ENCODE results near the gene DUSP1. TPM values are rescaled to one million over a fixed set of nuclear protein-coding genes. Genes with fewer than 3 reads are reported as not detected.
A peak's percentile ranks its signal among the peaks of the same experiment; 100 is the strongest.

DUSP1 gene
- total RNA-seq, 2 donors from 2014 or later = 248 to 808 TPM

DNA sequence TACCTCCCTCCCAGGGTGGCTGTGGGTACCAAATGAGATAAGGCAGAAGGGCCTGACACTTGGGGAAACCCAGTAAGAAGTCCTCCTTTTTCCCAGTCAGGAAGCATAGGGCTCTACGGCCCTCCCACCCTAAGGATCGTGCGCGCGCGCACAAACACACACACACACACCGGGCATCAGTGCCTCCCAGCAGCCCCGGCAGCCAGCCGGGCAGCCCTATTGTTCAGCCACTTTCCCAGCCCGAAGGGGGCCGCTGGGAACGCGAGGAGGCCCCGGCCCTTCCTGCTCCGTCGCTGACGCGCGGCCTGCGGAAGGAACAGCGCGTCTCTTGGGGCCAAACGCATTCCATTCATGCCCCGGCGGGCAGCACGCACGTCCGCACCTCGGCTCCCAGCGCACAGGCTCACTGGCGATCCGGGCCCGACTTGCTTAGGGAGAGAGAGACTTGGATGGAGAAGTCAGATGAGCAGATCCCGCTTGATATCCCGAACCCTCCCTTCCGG, 22.6 kb downstream of the DUSP1 start:
- peak in 1 of 4 donors; percentile 48 for DNase-seq
- WGBS, 2 donors = 43 to 60% methylated on average over 29 to 33 of the region's 36 CpGs
- intact Hi-C loops (cut with DNase I) = no loop called here

DNA sequence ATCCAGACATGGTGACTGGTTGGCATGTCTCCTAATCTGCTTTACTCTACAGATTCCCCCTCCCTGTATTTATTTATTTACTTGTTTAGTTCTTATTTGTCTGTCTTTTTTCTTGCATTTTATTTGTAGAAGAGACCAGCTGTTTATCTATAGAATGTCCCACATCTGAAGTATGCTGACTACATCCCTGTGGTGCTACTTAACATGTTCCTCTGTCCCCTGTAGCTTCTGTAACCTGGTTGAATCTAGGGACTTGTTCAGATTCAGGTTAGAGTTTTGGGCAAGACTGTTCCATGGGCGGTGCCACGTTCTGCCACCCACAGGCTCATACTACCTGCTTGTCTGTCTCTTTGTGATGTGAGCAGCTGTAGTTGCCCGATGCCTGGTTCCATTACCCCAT, 23.5 kb downstream of the DUSP1 start:
- H3K27ac ChIP-seq = no peak overlapping the region

More for the DNA sequence above, 22.6 kb downstream of the DUSP1 start:
- H3K27me3 ChIP-seq = no peaks in the 10 kb centered on the region
- H3K4me1 ChIP-seq = peaks cover 12% of the 10 kb centered on the region
- H3K27ac ChIP-seq = peak overlapping the region in 1 of 4 donors; percentile 32
- H3K4me3 ChIP-seq = no peak overlapping the region
- TF ChIP-seq, protein P1, sequence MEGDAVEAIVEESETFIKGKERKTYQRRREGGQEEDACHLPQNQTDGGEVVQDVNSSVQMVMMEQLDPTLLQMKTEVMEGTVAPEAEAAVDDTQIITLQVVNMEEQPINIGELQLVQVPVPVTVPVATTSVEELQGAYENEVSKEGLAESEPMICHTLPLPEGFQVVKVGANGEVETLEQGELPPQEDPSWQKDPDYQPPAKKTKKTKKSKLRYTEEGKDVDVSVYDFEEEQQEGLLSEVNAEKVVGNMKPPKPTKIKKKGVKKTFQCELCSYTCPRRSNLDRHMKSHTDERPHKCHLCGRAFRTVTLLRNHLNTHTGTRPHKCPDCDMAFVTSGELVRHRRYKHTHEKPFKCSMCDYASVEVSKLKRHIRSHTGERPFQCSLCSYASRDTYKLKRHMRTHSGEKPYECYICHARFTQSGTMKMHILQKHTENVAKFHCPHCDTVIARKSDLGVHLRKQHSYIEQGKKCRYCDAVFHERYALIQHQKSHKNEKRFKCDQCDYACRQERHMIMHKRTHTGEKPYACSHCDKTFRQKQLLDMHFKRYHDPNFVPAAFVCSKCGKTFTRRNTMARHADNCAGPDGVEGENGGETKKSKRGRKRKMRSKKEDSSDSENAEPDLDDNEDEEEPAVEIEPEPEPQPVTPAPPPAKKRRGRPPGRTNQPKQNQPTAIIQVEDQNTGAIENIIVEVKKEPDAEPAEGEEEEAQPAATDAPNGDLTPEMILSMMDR (IDR thresholded peaks at IDR 0.05) = no peak
- TF ChIP-seq POLR2A (IDR thresholded peaks at IDR 0.05) = peak in 1 of 3 donors; percentile 21
- no peaks in the 10 kb centered on the region for H3K36me3 ChIP-seq (replicated peaks in 1 of 2; ENCODE audit: insufficient read depth in 1 of 2, low read depth in 2 of 2)
- no peaks in the 10 kb centered on the region for H3K9me3 ChIP-seq
- ATAC-seq = peak; percentile 42

DNA sequence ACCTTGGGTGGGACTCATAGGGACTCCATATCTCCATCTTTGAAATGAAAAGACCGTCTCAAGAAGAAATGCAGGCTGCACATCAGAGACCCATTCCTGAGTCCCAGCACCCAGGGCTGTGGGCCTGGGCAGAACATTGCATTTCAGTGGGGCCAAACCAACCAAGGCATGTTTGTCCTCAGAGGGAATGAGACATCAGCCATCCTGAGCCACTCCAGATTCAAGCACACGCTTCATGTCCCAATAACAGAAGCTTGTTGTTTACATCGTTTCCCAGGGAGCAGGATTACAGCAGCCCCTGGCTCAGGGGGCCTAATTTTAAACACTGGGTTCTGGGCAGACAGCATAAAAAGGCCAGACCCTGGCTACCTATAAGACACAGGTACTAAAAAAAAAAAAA, 24.3 kb downstream of the DUSP1 start:
- Histone ChIP-seq H3K36me3 (replicated peaks in 1 of 2; ENCODE audit: insufficient read depth in 1 of 2, low read depth in 2 of 2) (no peaks in the 10 kb centered on the region), H3K27me3 (no peaks in the 10 kb centered on the region), H3K4me3 (no peak overlapping the region), H3K4me1 (peaks cover 12% of the 10 kb centered on the region), H3K27ac (no peak overlapping the region), H3K9me3 (no peaks in the 10 kb centered on the region)
- TF ChIP-seq, protein P1 (IDR thresholded peaks at IDR 0.05) = no peak
- no peak for TF ChIP-seq POLR2A (IDR thresholded peaks at IDR 0.05)
- WGBS, 2 donors = 78 to 94% methylated on average over 3 of the region's 3 CpGs
- DNase-seq (no peak), ATAC-seq (no peak)
- intact Hi-C loops (cut with DNase I) = no loop called here

More for the DNA sequence above, 23.5 kb downstream of the DUSP1 start:
- intact Hi-C loops (cut with DNase I) = no loop called here
- ATAC-seq (no peak), DNase-seq (no peak)
- no peaks in the 10 kb centered on the region for H3K36me3 ChIP-seq (replicated peaks in 1 of 2; ENCODE audit: insufficient read depth in 1 of 2, low read depth in 2 of 2)
- H3K27me3 ChIP-seq = no peaks in the 10 kb centered on the region
- WGBS, 2 donors = 58 to 64% methylated on average over 3 of the region's 3 CpGs
- H3K4me3 ChIP-seq = no peak overlapping the region
- no peaks in the 10 kb centered on the region for H3K9me3 ChIP-seq
- H3K4me1 ChIP-seq = peaks cover 12% of the 10 kb centered on the region
- TF ChIP-seq POLR2A (IDR thresholded peaks at IDR 0.05) = no peak

DNA sequence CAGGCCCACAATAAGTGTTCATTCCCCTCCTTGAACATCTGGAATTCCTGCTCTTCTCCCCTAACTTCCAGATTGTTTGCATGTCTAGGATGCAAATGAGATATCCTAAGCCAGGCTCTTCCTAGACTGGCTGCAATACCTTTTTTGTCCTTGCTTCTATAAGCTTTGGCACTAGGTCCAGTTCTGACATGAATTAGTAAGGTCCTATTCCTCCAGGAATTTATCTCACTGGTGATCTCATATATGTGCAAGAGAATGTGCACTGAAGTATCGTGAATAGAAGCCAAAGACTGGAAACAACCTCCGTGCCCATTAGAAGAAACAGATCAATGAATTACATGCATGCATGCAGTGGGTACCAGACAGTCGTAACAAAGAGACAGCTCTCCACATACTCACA, 25.2 kb downstream of the DUSP1 start:
- 67 to 78% methylated on average over 3 of the region's 3 CpGs for WGBS, 2 donors
- no peak for TF ChIP-seq POLR2A (IDR thresholded peaks at IDR 0.05)
- TF ChIP-seq, protein P1 (IDR thresholded peaks at IDR 0.05) = no peak
- H3K36me3 ChIP-seq (replicated peaks in 1 of 2; ENCODE audit: insufficient read depth in 1 of 2, low read depth in 2 of 2) = no peaks in the 10 kb centered on the region
- intact Hi-C loops (cut with DNase I) = no loop called here
- H3K27me3 ChIP-seq = no peaks in the 10 kb centered on the region
- no peak for DNase-seq
- no peak overlapping the region for H3K4me3 ChIP-seq
- no peak overlapping the region for H3K27ac ChIP-seq
- H3K9me3 ChIP-seq = no peaks in the 10 kb centered on the region
- no peak for ATAC-seq
- peaks cover 12% of the 10 kb centered on the region for H3K4me1 ChIP-seq

DNA sequence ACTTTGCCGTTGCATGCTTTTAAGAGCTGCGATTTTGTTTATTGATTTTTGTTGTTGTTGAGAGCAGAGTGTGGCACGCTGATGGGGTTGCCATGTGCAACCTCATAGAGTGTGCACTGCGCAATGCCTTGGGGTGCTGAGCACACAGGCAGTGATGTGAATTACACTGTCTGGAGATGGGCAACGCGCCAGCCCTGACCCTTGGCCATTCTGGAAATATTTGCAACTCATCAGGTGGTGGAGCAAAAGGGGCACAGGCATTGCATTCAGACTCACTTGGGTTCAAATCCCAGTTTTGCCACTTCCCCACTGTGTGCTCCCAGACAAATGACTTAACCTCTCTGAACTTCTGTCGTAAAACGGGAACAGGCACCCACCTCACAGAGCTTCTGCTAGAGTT, 25.6 kb downstream of the DUSP1 start:
- ATAC-seq = no peak
- DNase-seq = no peak
- no peaks in the 10 kb centered on the region for H3K36me3 ChIP-seq (replicated peaks in 1 of 2; ENCODE audit: insufficient read depth in 1 of 2, low read depth in 2 of 2)
- peaks cover 12% of the 10 kb centered on the region for H3K4me1 ChIP-seq
- H3K27ac ChIP-seq = no peak overlapping the region
- no peak overlapping the region for H3K4me3 ChIP-seq
- TF ChIP-seq, protein P1 (IDR thresholded peaks at IDR 0.05) = no peak
- H3K9me3 ChIP-seq = no peaks in the 10 kb centered on the region
- H3K27me3 ChIP-seq = no peaks in the 10 kb centered on the region
- intact Hi-C loops (cut with DNase I) = no loop called here
- WGBS, 2 donors = 67 to 75% methylated on average over 8 of the region's 8 CpGs

Measured in body of pancreas (tissue), 4 donors.